Measurements from ENCODE around the gene EPAS1. TPM values are rescaled to one million over a fixed set of nuclear protein-coding genes. Genes with fewer than 3 reads are reported as not detected.

EPAS1 gene
- total and polyA plus RNA-seq, 5 donors: 149 to 340 (median 246) TPM

GRCh38 chr2:46366668-46367052, 69.5 kb downstream of the EPAS1 start:
- H3K4me3 ChIP-seq (ENCODE audit: low read length): no peak overlapping the region
- DNase-seq (no peak), ATAC-seq (no peak)
- 62% methylated on average over 9 of the region's 9 CpGs for WGBS
- no peaks in the 10 kb centered on the region for H3K9me3 ChIP-seq (ENCODE audit: control insufficient read depth, low read length)
- peaks cover 2% of the 10 kb centered on the region for H3K4me1 ChIP-seq (ENCODE audit: control insufficient read depth, insufficient read depth, low read length)
- no peaks in the 10 kb centered on the region for H3K27me3 ChIP-seq (ENCODE audit: control insufficient read depth, insufficient read depth)
- intact Hi-C loops (cut with DNase I): loop anchor here in 3 of 4 donors (10.0 kb wide), 3 partner anchors 62 to 352 kb away; no protein-coding TSS in a partner anchor
- H3K27ac ChIP-seq (ENCODE audit: low read length): no peak overlapping the region

- intact Hi-C loops (cut with DNase I): loop anchor here in 3 of 4 donors (10.0 kb wide), 3 partner anchors 62 to 352 kb away; no protein-coding TSS in a partner anchor
- H3K27ac ChIP-seq (ENCODE audit: low read length): no peak overlapping the region
- H3K4me3 ChIP-seq (ENCODE audit: low read length): no peak overlapping the region
- ATAC-seq (peak in 1 of 2 donors; percentile 17), DNase-seq (no peak)
- peaks cover 2% of the 10 kb centered on the region for H3K4me1 ChIP-seq (ENCODE audit: control insufficient read depth, insufficient read depth, low read length)
- 86% methylated on average over 6 of the region's 6 CpGs for WGBS
- H3K27me3 ChIP-seq (ENCODE audit: control insufficient read depth, insufficient read depth): no peaks in the 10 kb centered on the region
- no peaks in the 10 kb centered on the region for H3K9me3 ChIP-seq (ENCODE audit: control insufficient read depth, low read length)
Observed at GRCh38 chr2:46367286-46367685, 70.1 kb downstream of the EPAS1 start.

- DNase-seq (no peak), ATAC-seq (no peak)
- H3K27ac ChIP-seq (ENCODE audit: low read length): no peak overlapping the region
- H3K27me3 ChIP-seq (ENCODE audit: control insufficient read depth, insufficient read depth): no peaks in the 10 kb centered on the region
- H3K9me3 ChIP-seq (ENCODE audit: control insufficient read depth, low read length): no peaks in the 10 kb centered on the region
- intact Hi-C loops (cut with DNase I): loop anchor here in 3 of 4 donors (10.0 kb wide), 3 partner anchors 64 to 354 kb away; no protein-coding TSS in a partner anchor
- no peak overlapping the region for H3K4me3 ChIP-seq (ENCODE audit: low read length)
- peaks cover 2% of the 10 kb centered on the region for H3K4me1 ChIP-seq (ENCODE audit: control insufficient read depth, insufficient read depth, low read length)
- 75% methylated on average over 2 of the region's 2 CpGs for WGBS
Observed at GRCh38 chr2:46368401-46368800, 71.2 kb downstream of the EPAS1 start.

- H3K4me1 ChIP-seq (ENCODE audit: control insufficient read depth, insufficient read depth, low read length): peaks cover 2% of the 10 kb centered on the region
- intact Hi-C loops (cut with DNase I): loop anchor here in 3 of 4 donors (10.0 kb wide), 3 partner anchors 65 to 355 kb away; no protein-coding TSS in a partner anchor
- no peak for DNase-seq
- no peak overlapping the region for H3K27ac ChIP-seq (ENCODE audit: low read length)
- H3K4me3 ChIP-seq (ENCODE audit: low read length): no peak overlapping the region
- 86% methylated on average over 5 of the region's 5 CpGs for WGBS
- H3K9me3 ChIP-seq (ENCODE audit: control insufficient read depth, low read length): no peaks in the 10 kb centered on the region
- no peak for ATAC-seq
- no peaks in the 10 kb centered on the region for H3K27me3 ChIP-seq (ENCODE audit: control insufficient read depth, insufficient read depth)
Observed at GRCh38 chr2:46369783-46370182, 72.6 kb downstream of the EPAS1 start.

- 91% methylated on average over 1 of the region's 1 CpG for WGBS
- Histone ChIP-seq H3K27me3 (ENCODE audit: control insufficient read depth, insufficient read depth) (no peaks in the 10 kb centered on the region), H3K4me3 (ENCODE audit: low read length) (no peak overlapping the region), H3K4me1 (ENCODE audit: control insufficient read depth, insufficient read depth, low read length) (no peaks in the 10 kb centered on the region), H3K9me3 (ENCODE audit: control insufficient read depth, low read length) (no peaks in the 10 kb centered on the region), H3K27ac (ENCODE audit: low read length) (no peak overlapping the region)
- DNase-seq (no peak), ATAC-seq (no peak)
- intact Hi-C loops (cut with DNase I): no loop called here
Observed at GRCh38 chr2:46371854-46372253, 74.6 kb downstream of the EPAS1 start.

GRCh38 chr2:46372475-46372874, 75.3 kb downstream of the EPAS1 start:
- no peak overlapping the region for H3K4me3 ChIP-seq (ENCODE audit: low read length)
- H3K27ac ChIP-seq (ENCODE audit: low read length): no peak overlapping the region
- intact Hi-C loops (cut with DNase I): no loop called here
- DNase-seq (no peak), ATAC-seq (no peak)
- 92% methylated on average over 2 of the region's 2 CpGs for WGBS
- no peaks in the 10 kb centered on the region for H3K27me3 ChIP-seq (ENCODE audit: control insufficient read depth, insufficient read depth)
- H3K4me1 ChIP-seq (ENCODE audit: control insufficient read depth, insufficient read depth, low read length): no peaks in the 10 kb centered on the region
- H3K9me3 ChIP-seq (ENCODE audit: control insufficient read depth, low read length): no peaks in the 10 kb centered on the region

- H3K4me3 ChIP-seq (ENCODE audit: low read length): no peak overlapping the region
- DNase-seq (no peak), ATAC-seq (no peak)
- peaks cover 5% of the 10 kb centered on the region for H3K4me1 ChIP-seq (ENCODE audit: control insufficient read depth, insufficient read depth, low read length)
- intact Hi-C loops (cut with DNase I): no loop called here
- no peaks in the 10 kb centered on the region for H3K27me3 ChIP-seq (ENCODE audit: control insufficient read depth, insufficient read depth)
- H3K27ac ChIP-seq (ENCODE audit: low read length): no peak overlapping the region
- no peaks in the 10 kb centered on the region for H3K9me3 ChIP-seq (ENCODE audit: control insufficient read depth, low read length)
- WGBS: 96% methylated on average over 4 of the region's 4 CpGs
Observed at GRCh38 chr2:46373238-46373637, 76.0 kb downstream of the EPAS1 start.

GRCh38 chr2:46375566-46376125, 78.4 kb downstream of the EPAS1 start:
- Histone ChIP-seq H3K4me1 (ENCODE audit: control insufficient read depth, insufficient read depth, low read length) (peaks cover 5% of the 10 kb centered on the region), H3K27me3 (ENCODE audit: control insufficient read depth, insufficient read depth) (no peaks in the 10 kb centered on the region), H3K4me3 (ENCODE audit: low read length) (no peak overlapping the region), H3K27ac (ENCODE audit: low read length) (no peak overlapping the region), H3K9me3 (ENCODE audit: control insufficient read depth, low read length) (no peaks in the 10 kb centered on the region)
- 88% methylated on average over 12 of the region's 12 CpGs for WGBS
- intact Hi-C loops (cut with DNase I): no loop called here
- ATAC-seq (no peak), DNase-seq (no peak)

GRCh38 chr2:46376586-46376985, 79.4 kb downstream of the EPAS1 start:
- Histone ChIP-seq H3K9me3 (ENCODE audit: control insufficient read depth, low read length) (no peaks in the 10 kb centered on the region), H3K4me3 (ENCODE audit: low read length) (no peak overlapping the region), H3K27me3 (ENCODE audit: control insufficient read depth, insufficient read depth) (no peaks in the 10 kb centered on the region), H3K4me1 (ENCODE audit: control insufficient read depth, insufficient read depth, low read length) (peaks cover 5% of the 10 kb centered on the region), H3K27ac (ENCODE audit: low read length) (peak overlapping the region; percentile 37)
- ATAC-seq: peak in 1 of 2 donors; percentile 3
- intact Hi-C loops (cut with DNase I): no loop called here
- DNase-seq: no peak
- WGBS: 56% methylated on average over 7 of the region's 7 CpGs

- Histone ChIP-seq H3K27me3 (ENCODE audit: control insufficient read depth, insufficient read depth) (no peaks in the 10 kb centered on the region), H3K9me3 (ENCODE audit: control insufficient read depth, low read length) (no peaks in the 10 kb centered on the region), H3K4me3 (ENCODE audit: low read length) (no peak overlapping the region), H3K27ac (ENCODE audit: low read length) (peak overlapping the region; percentile 37), H3K4me1 (ENCODE audit: control insufficient read depth, insufficient read depth, low read length) (peaks cover 5% of the 10 kb centered on the region)
- intact Hi-C loops (cut with DNase I): no loop called here
- DNase-seq (peak in 2 of 3 donors; percentile 38 to 78), ATAC-seq (peak; percentile 20 to 39)
- 77% methylated on average over 12 of the region's 12 CpGs for WGBS
Observed at GRCh38 chr2:46377101-46377581, 79.9 kb downstream of the EPAS1 start.

GRCh38 chr2:46377666-46378560, 80.7 kb downstream of the EPAS1 start:
- DNase-seq (no peak), ATAC-seq (no peak)
- Histone ChIP-seq H3K27ac (ENCODE audit: low read length) (no peak overlapping the region), H3K9me3 (ENCODE audit: control insufficient read depth, low read length) (no peaks in the 10 kb centered on the region), H3K27me3 (ENCODE audit: control insufficient read depth, insufficient read depth) (no peaks in the 10 kb centered on the region), H3K4me3 (ENCODE audit: low read length) (no peak overlapping the region), H3K4me1 (ENCODE audit: control insufficient read depth, insufficient read depth, low read length) (peaks cover 5% of the 10 kb centered on the region)
- intact Hi-C loops (cut with DNase I): no loop called here
- 85% methylated on average over 16 of the region's 16 CpGs for WGBS
